Inflammatory macrophage (primary cell): ENCODE data around the gene SYNGAP1.

Experiments
- DNase-seq, 2 donors: peaks; one replicate each; pipeline ENCODE4 v3.0.0-alpha.2; 2020 to 2022

Gene SYNGAP1

GRCh38 chr6:33423777-33424176 lies 3.9 kb downstream of the SYNGAP1 start:
- DNase-seq = no peak

DNA sequence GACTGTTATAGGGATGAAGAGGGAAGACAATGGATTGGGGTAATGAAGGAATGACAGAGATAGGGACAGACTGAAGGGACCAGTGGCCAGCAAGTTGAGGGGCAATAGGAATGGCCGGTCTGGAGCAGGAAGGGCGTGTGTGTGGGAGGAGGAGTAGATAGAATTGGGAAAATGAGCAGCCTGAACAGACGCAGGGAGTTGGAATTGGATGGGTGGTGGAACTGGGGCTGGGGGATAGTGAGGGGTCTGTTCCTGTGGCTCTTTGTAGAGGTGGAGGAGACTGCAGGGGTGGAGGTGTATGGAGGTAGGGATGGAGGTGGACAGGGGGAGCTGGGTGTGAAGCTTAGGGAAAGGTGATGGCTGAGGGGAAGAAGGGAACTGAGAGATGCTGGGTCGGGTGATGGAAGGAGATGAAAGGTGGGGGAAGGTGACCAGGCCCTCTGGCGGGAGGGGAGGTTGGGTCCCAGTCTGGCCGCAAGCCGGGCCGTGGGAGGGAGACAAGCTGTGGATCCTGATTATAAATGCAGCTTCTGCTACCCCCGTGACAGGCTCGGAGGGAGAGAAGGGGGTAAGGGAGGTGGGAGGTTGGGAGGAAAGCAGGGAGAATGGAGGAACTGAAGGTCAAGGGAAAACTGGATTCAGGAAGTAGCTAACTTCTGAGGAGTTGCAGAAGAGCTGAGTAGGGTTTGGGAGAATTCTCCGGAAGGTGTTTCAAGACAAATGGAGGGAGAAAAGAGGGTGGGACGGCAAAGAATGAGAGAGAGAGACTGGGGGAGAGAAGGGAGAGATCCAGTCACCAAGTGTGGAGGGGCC lies 5.2 kb downstream of the SYNGAP1 start:
- DNase-seq = peak in 1 of 2 donors; percentile 29

DNA sequence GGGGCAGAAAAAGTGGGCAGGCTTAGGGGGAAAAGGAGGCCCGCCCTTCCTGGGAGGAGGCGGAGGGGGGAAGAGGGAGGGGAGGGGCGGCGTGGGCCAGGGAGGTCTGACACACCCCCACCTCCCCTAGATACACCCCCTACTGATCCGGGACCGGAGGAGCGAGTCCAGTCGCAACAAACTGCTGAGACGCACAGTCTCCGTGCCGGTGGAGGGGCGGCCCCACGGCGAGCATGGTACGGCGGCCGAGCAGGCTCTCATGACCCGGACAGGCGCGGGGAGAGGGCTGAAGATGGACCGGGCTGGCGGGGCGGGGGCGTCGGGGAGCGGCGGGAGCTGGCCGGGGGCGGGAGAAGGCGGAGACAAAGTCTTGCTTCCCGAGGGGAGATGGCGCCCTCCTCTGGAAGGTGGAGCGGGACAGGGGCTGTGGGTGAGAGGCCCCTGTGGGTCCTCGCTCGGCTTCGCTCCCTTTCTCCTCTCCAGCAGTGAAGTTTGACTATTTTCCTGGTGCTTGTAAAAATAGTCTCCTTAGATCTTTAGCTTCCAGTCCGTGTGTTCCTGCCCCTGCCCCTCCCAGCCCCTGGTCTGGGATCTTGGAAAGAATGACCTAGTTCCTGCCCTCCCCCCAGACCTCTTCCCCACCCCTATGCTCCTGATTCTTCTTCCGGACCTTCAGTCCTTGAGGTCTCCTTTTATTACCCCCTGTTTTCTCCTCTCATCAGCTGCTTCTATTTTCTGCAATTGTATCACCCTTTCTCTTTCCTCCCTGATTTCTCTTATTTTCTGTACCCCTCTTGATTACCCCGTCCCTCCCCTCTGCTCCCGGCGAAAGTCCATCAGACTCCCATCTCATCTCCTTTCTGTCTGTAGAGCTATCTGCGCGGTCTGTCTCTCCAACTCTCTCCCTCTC lies 6.1 kb downstream of the SYNGAP1 start:
- peak; percentile 60 to 83 for DNase-seq

DNA sequence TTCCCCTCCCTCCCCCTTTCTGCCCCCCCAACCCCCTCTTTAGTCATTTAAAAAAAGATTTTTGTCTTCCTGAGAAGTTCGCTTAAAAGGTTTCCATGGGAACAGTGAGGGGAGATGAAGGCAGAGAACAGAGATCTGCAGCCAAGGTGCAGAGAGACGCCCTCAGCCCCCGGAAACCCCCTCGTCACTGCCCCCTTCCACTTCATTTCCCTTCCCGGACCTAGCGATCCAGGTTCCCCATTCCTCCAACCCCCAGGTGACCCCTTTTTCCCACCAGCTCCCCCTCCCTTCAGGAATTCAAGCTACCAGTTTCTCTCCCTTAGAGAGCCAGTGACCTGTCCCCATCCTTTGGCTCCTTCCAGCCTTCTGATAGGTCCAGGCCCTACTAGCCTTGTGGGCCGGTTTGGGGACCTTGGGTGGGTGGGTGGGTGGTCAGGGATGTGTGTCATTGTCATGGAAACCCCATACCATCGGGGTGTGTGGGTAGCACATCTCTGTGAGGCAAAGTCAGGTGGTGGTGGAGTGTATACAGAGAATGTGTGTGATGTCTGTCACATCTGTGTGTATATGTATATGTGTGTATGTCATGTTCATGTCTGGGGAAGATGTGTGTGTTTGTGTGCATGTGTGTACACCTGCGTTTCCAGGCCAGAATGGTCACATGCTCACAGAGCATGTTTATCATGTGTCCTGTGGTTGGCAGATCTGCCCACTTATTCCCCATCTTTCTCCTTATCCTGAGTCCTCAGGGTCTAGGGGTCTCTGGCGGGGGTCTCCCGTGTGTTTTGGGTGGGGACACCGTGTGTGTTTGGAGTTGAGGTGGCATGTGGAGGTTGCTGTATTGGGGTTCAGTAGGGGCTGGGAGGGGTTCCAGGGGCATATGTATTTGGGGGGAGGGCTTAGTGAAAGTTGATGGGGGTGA lies 7.0 kb downstream of the SYNGAP1 start:
- DNase-seq = peak in 1 of 2 donors; percentile 44

- DNase-seq = no peak
Observed at GRCh38 chr6:33427585-33428223, 7.8 kb downstream of the SYNGAP1 start.

DNA sequence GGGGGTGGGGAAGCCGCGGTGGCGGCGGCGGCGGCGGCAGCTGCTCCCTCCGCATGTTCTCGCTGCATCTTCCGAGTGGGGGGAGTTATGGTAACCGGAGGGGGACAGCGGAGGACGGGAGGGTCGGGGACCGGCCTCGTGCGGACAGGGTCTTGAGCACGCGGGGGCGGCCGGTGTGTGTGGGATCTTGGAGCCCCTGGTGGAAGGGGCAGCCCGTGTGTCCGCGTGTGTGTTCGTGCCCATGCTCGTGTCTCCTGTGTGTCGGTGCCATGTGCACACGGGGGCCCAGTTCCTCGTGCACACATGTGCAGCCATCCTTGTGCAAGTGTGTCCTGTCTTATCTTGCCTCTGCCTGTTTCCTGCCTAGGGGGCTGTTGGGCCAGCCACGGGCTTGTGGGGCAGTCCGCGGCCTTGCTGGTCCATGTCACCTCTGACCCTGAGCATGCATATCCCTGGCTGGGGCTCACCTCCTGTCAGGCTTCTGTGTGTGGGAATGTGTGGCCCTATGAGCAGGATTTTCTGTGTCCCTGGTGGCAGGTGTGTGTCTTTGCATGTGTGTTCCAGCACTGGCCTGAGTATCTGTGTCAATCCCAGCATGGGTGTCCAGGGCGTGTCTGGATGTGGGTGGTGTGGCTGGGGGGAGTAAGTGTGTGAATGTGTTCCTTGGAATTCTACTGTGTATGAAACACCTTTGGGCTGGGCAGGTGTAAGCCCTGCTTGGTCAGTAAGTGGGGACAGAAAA lies 8.5 kb downstream of the SYNGAP1 start:
- peak in 1 of 2 donors; percentile 36 for DNase-seq

- no peak for DNase-seq
Observed at GRCh38 chr6:33428966-33429749, 9.3 kb downstream of the SYNGAP1 start.

DNA sequence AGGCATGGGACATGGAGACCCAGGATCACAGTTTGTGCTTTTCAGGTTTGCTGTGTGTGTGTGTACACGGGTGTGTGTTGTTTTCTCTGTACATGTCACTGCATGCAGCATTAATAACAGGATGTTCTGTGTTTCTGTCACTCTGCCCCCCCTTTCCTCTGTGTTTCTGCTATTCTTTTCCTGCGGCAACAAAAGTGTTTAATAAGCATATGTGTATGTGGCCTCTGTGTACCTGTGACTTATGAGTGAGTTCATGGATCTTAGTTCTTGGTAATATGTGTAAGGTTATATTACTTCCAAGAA lies 9.8 kb downstream of the SYNGAP1 start:
- no peak for DNase-seq

GRCh38 chr6:33430334-33430733 lies 10.5 kb downstream of the SYNGAP1 start:
- DNase-seq = no peak

DNA sequence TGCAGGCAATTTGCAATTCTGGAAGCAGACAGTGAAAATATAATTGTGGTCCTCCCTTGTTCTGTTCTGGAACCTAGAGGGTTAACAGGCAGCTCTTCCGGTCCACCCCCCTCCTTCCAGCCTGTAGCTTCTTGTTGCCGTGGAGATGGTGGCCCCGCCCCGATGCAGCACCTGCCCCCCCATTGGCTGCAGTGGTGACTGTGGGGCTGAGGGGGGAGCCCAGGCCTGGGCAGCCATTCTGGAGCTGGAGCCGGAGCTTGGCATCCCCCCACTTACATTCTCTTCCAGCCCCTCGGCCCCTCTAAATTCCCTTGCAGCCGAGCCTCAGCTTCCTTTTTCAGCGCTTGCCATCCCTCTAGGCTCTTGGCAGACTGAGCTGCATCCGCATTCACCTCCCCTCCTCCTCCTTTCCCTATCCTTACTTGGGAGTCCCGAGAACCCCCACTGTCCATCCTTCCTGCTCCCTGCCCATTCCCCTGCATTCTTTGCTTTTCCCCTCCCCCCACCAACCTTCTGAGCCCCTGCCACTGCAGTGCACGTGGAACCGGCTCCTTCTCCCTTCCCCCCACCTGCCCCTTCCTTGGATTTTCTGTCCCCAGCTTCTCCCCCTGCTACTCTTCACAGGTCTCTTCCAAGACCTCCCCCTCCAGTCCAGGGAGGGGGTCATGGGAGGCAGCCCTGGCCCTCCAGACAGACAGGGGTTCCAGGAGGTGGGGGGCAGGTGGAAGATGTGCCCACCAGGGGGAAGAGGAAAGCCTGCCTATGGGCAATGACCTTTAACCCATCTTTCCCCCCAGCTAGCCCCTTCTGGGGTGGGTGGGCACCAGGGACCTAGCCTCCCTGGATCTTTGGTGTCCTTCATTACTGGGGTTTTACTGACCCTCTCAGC lies 11.4 kb downstream of the SYNGAP1 start:
- no peak for DNase-seq

GRCh38 chr6:33431880-33432541 lies 12.1 kb downstream of the SYNGAP1 start:
- DNase-seq = no peak

DNA sequence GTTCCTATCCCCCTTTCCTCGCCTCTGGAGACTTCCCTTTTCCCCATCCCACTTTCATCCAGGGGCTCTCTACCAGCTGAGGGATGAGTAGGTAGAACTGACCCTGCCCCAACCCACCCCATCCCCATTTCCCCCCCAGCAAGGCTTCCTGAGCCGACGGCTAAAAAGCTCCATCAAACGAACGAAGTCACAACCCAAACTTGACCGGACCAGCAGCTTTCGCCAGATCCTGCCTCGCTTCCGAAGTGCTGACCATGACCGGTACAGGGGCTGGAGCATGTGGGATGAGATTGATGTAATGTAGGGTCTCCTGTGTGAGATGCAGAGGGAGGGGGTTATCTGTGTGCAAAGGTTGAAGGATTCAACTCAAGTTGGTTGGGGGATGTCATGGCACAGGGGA lies 12.7 kb downstream of the SYNGAP1 start:
- DNase-seq = no peak

DNA sequence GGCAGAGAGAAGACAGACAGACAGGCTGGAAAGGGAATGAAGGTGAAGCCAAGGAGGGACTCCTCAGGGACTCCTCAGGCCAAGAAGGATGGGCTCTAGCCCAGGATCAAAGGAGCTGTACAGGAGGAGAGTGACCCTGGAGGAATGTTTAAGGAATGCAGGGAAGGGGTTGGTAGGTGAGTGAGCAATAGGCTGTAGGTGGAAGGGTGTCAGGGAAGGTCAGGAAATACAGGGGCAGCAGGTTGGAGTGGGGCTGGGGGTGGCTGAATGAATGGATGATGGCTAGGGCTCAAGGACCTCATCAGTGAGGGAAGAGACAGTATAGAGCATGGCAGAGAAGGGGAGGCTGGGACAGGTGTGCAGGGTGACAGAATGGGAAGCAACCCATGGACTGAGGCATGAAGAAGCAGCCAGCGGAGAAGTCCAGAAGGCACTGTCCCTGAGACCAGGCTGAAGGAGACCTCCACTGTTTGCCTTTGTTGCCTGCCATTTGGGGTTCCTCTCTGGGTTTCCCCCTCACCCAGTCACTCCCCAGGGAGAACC lies 13.2 kb downstream of the SYNGAP1 start:
- no peak for DNase-seq

GRCh38 chr6:33433544-33434191 lies 13.8 kb downstream of the SYNGAP1 start:
- DNase-seq = no peak

DNA sequence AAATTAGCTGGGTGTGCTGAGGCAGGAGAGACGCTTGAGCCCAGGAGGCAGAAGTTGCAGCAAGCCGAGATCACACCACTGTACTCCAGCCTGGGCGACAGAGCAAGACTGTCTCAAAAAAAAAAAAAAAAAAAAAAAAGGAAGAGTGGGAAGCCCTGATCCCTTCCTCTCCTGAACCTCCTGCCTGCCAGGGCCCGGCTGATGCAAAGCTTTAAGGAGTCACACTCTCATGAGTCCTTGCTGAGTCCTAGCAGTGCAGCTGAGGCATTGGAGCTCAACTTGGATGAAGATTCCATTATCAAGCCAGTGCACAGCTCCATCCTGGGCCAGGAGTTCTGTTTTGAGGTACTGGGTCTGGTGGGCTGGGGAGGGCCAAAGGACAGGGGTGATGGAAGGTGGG lies 15.1 kb downstream of the SYNGAP1 start:
- peak; percentile 74 to 92 for DNase-seq

DNA sequence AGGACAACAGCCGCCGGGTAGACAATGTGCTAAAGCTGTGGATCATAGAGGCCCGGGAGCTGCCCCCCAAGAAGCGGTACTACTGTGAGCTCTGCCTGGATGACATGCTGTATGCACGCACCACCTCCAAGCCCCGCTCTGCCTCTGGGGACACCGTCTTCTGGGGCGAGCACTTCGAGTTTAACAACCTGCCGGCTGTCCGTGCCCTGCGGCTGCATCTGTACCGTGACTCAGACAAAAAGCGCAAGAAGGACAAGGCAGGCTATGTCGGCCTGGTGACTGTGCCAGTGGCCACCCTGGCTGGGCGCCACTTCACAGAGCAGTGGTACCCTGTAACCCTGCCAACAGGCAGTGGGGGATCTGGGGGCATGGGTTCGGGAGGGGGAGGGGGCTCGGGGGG lies 17.8 kb downstream of the SYNGAP1 start:
- DNase-seq = no peak

DNA sequence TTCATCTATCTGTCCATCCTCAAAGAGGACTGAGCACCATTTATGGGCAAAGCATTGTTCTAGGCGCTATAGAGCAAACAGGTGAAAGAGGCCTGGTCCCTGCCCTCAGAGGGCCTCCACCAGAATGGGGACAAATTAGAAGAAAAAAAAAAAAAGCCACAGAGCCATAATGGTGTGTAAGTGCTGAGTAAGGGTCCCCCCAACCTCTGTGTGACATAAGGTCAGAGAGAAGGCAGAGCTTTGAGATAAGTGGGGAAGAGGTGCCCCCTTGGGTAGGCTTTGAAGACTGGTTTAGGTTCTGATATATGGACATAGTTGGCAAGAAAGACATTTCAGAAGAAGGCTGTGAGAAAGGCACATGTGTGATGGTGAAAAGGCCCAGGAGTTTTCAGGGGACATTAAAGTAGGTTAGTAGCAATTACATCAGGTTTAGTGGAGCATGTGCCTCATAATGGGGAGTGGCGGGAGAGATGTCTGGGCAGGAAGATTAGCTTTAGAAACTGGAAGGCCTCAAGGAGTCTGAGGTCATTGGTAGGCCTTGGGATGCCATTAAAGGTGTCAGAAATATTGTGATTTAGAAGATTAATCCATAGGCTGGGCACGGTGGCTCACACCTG lies 19.2 kb downstream of the SYNGAP1 start:
- no peak for DNase-seq
